T-cell (primary cell): ENCODE data around the gene BOC. TPM values are rescaled to one million over a fixed set of nuclear protein-coding genes. Genes with fewer than 3 reads are reported as not detected.

ENCODE experiments used
- ATAC-seq, 4 experiments: fragments of 200-7000 bp in 3 of 4; fragments of 150-1000 bp in 1 of 4; cut with Tn5 transposase; replicated peaks in 1 of 4; 1 replicate in 3 of 4; 2 replicates in 1 of 4; pipeline ENCODE4 v1.10.0; 2021; ENCODE audit warnings: moderate library complexity in 3 of 4, mild to moderate bottlenecking in 2 of 4, moderate number of reproducible peaks in 1 of 4
- CTCF ChIA-PET, 2 donors: fragments of 300-600 bp; sonication (Branson Sonifier 250); formaldehyde crosslinking; loops; one replicate each; lab custom pipeline; 2022; ENCODE audit warnings: antibody characterized with exemption in 2 of 2; lab: Charles Lee
- POLR2A ChIA-PET, 2 donors: fragments of 300-600 bp; sonication (Branson Sonifier 250); formaldehyde crosslinking; loops; one replicate each; lab custom pipeline; 2022; ENCODE audit warnings: antibody characterized with exemption in 2 of 2; lab: Charles Lee
- DNase-seq, 35 experiments: peaks; one replicate each; pipeline versions ENCODE4 v3.0.0 to v3.0.0-alpha.2; 2013 to 2023
- H3K27ac ChIP-seq: one replicate; pipeline ENCODE4 v1.5.1; 2013; ENCODE audit warnings: low read length
- H3K27me3 ChIP-seq, 2 experiments: replicated peaks in 1 of 2; 1 replicate in 1 of 2; 2 replicates in 1 of 2; pipeline versions ENCODE4 v1.6.1 to v1.7.0; 2013; ENCODE audit warnings: low read length in 1 of 2, mixed read lengths in 1 of 2; ENCODE audit not compliant: control insufficient read depth in 2 of 2, insufficient read depth in 2 of 2; ENCODE audit errors: extremely low read depth in 1 of 2
- H3K36me3 ChIP-seq, 2 donors: 1 replicate in 1 of 2; 2 replicates in 1 of 2; pipeline versions ENCODE4 v1.6.1 to v1.7.0; 2013; ENCODE audit warnings: low read length in 1 of 2; ENCODE audit not compliant: control insufficient read depth in 2 of 2, insufficient read depth in 1 of 2; ENCODE audit errors: extremely low read depth in 1 of 2
- H3K4me1 ChIP-seq, 2 experiments: 1 replicate in 1 of 2; 2 replicates in 1 of 2; pipeline versions ENCODE4 v1.6.1 to v1.7.0; 2013; ENCODE audit warnings: low read length in 2 of 2, mixed read lengths in 1 of 2; ENCODE audit not compliant: insufficient read depth in 2 of 2, control insufficient read depth in 1 of 2; ENCODE audit errors: extremely low read depth in 1 of 2
- H3K4me3 ChIP-seq, 2 donors: 1 replicate in 1 of 2; 2 replicates in 1 of 2; pipeline versions ENCODE4 v1.5.1 to v1.7.0; 2013; ENCODE audit warnings: mild to moderate bottlenecking in 2 of 2, low read length in 1 of 2, moderate library complexity in 1 of 2; ENCODE audit not compliant: control insufficient read depth in 1 of 2; ENCODE audit errors: extremely low read depth in 1 of 2
- H3K9me3 ChIP-seq: 2 replicates; pipeline ENCODE4 v1.7.0; 2013
- H3K27ac Mint-ChIP-seq, 2 donors: one replicate each; pipeline ENCODE4 v1.8.0; 2020 to 2021; ENCODE audit warnings: mild to moderate bottlenecking in 2 of 2, mixed read lengths in 2 of 2
- H3K27me3 Mint-ChIP-seq, 2 donors: one replicate each; pipeline ENCODE4 v1.8.0; 2021 to 2022; ENCODE audit warnings: mixed read lengths in 2 of 2
- H3K36me3 Mint-ChIP-seq: one replicate; pipeline ENCODE4 v1.8.0; 2021; ENCODE audit warnings: mixed read lengths
- H3K4me1 Mint-ChIP-seq, 3 donors: one replicate each; pipeline ENCODE4 v1.8.0; 2020 to 2022; ENCODE audit warnings: mixed read lengths in 3 of 3, mild to moderate bottlenecking in 1 of 3
- H3K4me3 Mint-ChIP-seq, 3 donors: one replicate each; pipeline ENCODE4 v1.8.0; 2020 to 2022; ENCODE audit warnings: mild to moderate bottlenecking in 3 of 3, mixed read lengths in 3 of 3, moderate library complexity in 3 of 3
- H3K9me3 Mint-ChIP-seq, 3 donors: one replicate each; pipeline ENCODE4 v1.8.0; 2020 to 2022; ENCODE audit warnings: mixed read lengths in 3 of 3
- WGBS: methylation state at CpG from one replicate; pipeline ENCODE4 v1.1.5; 2013; ENCODE audit warnings: missing lambda C conversion rate; ENCODE audit not compliant: insufficient coverage; 5-methylcytosine and 5-hydroxymethylcytosine counted together
- total RNA-seq, 35 experiments: library from RNA in 6 of 35; stranded (reverse) in 6 of 35; fragments of 120-200 nt in 1 of 35; gene quantifications; one replicate each; pipeline versions ENCODE4 v1.2.1 to v1.2.4 and lab custom pipeline; 2013 to 2026

Gene BOC
- total RNA-seq, 5 donors from 2014 or later (not counting 1 experiment from before 2014, with no cell fraction given), result 0.16 to 0.20 TPM; not detected in 3

DNA sequence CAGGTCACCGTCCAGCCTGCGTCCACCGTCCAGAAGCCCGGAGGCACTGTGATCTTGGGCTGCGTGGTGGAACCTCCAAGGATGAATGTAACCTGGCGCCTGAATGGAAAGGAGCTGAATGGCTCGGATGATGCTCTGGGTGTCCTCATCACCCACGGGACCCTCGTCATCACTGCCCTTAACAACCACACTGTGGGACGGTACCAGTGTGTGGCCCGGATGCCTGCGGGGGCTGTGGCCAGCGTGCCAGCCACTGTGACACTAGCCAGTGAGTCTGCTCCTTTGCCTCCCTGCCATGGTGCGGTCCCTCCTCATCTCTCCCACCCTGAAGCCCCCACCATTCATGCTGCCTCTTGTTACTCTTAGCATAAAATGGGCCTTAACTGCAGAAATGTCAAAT is 39.2 kb downstream of the BOC start:
- 81% methylated on average over 13 of the region's 14 CpGs for WGBS
- Histone ChIP-seq H3K27me3 (peaks cover 0 to 12% of the 10 kb centered on the region in 2 experiments), H3K36me3 (no peaks in the 10 kb centered on the region), H3K27ac (no peak overlapping the region), H3K4me1 (no peaks in the 10 kb centered on the region), H3K9me3 (no peaks in the 10 kb centered on the region), H3K4me3 (no peak overlapping the region)
- DNase-seq (no peak), ATAC-seq (no peak)
- ChIA-PET CTCF (no interaction called here), POLR2A (no interaction called here)
- H3K9me3 Mint-ChIP-seq, result no peaks in the 10 kb centered on the region
- H3K27ac Mint-ChIP-seq, result no peak overlapping the region
- H3K4me3 Mint-ChIP-seq, result no peak overlapping the region
- H3K36me3 Mint-ChIP-seq, result no peaks in the 10 kb centered on the region
- H3K4me1 Mint-ChIP-seq, result peaks cover 0 to 2% (median 0%) of the 10 kb centered on the region in 3 donors
- H3K27me3 Mint-ChIP-seq, result peaks cover 5% of the 10 kb centered on the region in 2 donors

DNA sequence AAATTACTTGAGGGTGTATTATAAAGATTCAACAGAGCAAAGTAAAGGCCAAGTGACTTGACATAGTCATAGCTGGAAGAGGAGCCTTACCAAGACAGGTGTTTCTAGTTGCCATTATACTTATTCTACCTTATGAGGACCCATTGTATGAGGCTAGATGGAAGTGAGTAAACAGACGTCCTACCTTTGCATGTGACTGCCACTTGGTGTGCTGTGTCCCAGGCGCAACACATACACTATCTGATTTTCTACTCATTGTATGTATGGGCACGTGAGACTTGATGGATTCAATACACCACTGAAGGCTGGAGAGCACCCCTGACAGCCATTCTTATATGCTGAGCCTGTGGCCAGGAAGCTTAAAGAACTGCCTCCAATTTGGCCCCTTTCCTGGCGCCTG is 40.5 kb downstream of the BOC start:
- Mint-ChIP-seq H3K27ac (no peak overlapping the region), H3K4me3 (no peak overlapping the region), H3K4me1 (peaks cover 0 to 2% (median 0%) of the 10 kb centered on the region in 3 donors), H3K36me3 (no peaks in the 10 kb centered on the region), H3K27me3 (peaks cover 3% of the 10 kb centered on the region in 2 donors), H3K9me3 (no peaks in the 10 kb centered on the region)
- ChIA-PET POLR2A (no interaction called here), CTCF (interaction anchor here in 1 of 2 donors (0.6 kb wide), 1 partner anchor 416 kb away, joined by 3 read pairs; no protein-coding TSS in a partner anchor)
- Histone ChIP-seq H3K36me3 (no peaks in the 10 kb centered on the region), H3K4me1 (no peaks in the 10 kb centered on the region), H3K4me3 (no peak overlapping the region), H3K27ac (no peak overlapping the region), H3K9me3 (no peaks in the 10 kb centered on the region), H3K27me3 (peaks cover 0 to 12% of the 10 kb centered on the region in 2 experiments)
- 75% methylated on average over 2 of the region's 4 CpGs for WGBS
- no peak for DNase-seq
- ATAC-seq, result no peak

DNA sequence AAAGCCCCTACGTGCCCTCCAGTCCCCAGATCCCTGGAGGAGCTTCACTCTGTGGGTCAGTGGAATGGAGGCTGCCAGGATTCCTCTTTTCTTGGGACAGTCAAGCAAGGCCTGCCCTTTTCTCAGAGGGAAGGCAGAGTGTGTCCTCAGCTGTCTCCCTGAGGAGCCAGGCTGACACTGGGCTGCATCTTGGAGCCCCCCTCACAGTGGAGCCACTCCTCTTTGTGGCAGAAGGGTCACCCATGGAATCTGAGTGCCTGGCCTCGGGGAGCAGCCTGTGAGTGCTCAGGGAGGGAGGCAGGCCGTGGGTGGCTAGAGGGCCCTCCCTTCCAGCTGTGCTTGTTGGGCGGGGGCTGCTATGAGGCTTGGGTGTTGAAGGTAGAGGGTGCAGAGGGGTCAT is 41.2 kb downstream of the BOC start:
- ATAC-seq, result no peak
- DNase-seq, result no peak
- no peaks in the 10 kb centered on the region for H3K9me3 ChIP-seq
- peaks cover 0 to 2% (median 0%) of the 10 kb centered on the region in 3 donors for H3K4me1 Mint-ChIP-seq
- peaks cover 0 to 12% of the 10 kb centered on the region in 2 experiments for H3K27me3 ChIP-seq
- peaks cover 1 to 3% of the 10 kb centered on the region in 2 donors for H3K27me3 Mint-ChIP-seq
- H3K9me3 Mint-ChIP-seq, result no peaks in the 10 kb centered on the region
- H3K4me1 ChIP-seq, result no peaks in the 10 kb centered on the region
- no peak overlapping the region for H3K4me3 ChIP-seq
- ChIA-PET POLR2A (no interaction called here), CTCF (interaction anchor here in 1 of 2 donors (0.6 kb wide), 1 partner anchor 416 kb away, joined by 3 read pairs; no protein-coding TSS in a partner anchor)
- WGBS, result 83% methylated on average over 1 of the region's 4 CpGs
- H3K36me3 ChIP-seq, result no peaks in the 10 kb centered on the region
- no peak overlapping the region for H3K27ac ChIP-seq
- H3K27ac Mint-ChIP-seq, result no peak overlapping the region
- no peaks in the 10 kb centered on the region for H3K36me3 Mint-ChIP-seq
- H3K4me3 Mint-ChIP-seq, result no peak overlapping the region

DNA sequence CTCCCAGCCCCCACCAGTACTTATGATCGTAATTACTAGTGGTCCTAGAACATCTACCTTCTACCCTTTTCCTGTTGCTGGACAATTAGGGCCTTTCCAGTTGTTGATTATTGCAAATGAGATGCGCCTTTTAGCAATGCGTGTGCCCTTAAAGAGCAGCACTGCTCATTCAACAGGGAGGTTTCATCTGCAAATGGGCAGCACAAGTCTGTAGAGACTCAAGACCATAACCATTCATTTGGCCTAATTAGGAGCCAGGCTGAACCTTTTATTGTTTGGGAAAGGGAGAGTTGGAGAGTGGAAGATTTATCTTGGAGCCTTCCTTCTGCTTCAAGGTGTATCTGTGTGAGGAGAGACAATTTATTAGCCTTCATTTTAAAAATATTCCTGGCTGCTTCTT is 42.3 kb downstream of the BOC start:
- Histone ChIP-seq H3K36me3 (no peaks in the 10 kb centered on the region), H3K9me3 (no peaks in the 10 kb centered on the region), H3K4me1 (no peaks in the 10 kb centered on the region), H3K27me3 (peaks cover 0 to 12% of the 10 kb centered on the region in 2 experiments), H3K4me3 (no peak overlapping the region), H3K27ac (no peak overlapping the region)
- ChIA-PET CTCF (no interaction called here), POLR2A (no interaction called here)
- Mint-ChIP-seq H3K27ac (no peak overlapping the region), H3K4me3 (no peak overlapping the region), H3K36me3 (no peaks in the 10 kb centered on the region), H3K27me3 (peaks cover 0 to 3% of the 10 kb centered on the region in 2 donors), H3K4me1 (peaks cover 0 to 2% (median 0%) of the 10 kb centered on the region in 3 donors), H3K9me3 (no peaks in the 10 kb centered on the region)
- no peak for DNase-seq
- WGBS, result 100% methylated on average over 2 of the region's 3 CpGs
- ATAC-seq, result no peak

DNA sequence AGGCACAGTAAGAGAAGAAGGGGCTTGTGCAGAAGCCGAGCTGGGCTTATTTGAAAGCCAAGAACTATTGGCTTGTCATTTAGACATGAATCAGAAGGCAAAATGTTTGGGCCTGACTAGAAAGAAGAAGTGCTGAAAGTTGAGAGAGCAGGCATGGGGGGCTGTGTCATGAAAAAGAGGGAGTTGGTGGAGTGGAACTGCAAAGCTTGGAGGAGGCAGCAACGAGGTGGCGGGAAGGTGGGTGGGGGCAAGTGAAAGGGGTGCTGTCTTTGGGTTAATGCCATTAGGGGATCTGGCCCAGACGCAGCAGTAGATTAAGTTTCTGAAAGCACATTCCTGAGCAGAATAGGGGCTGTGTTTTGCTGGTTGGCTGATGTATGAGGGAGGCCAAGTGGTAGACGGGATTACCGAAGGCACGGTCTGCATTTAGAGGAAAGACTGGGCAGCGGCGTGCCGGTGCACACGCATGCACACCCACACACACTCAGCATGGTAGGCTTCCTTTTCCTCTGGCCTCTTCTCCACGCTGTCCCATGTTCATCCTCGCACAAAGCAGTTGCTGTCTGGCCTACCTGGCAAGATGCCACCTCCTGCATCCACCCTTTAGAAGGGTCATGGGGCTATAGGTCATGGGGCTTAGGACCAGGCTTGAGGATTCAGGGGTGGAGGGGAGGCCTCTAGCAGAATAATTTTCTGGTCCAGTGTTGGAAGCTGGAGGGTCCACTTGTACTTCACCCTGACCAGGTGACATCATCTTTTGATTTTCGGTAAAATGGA is 43.0 kb downstream of the BOC start:
- no peaks in the 10 kb centered on the region for H3K36me3 ChIP-seq
- H3K4me1 ChIP-seq, result no peaks in the 10 kb centered on the region
- 64% methylated on average over 4 of the region's 14 CpGs for WGBS
- peaks cover 0 to 12% of the 10 kb centered on the region in 2 experiments for H3K27me3 ChIP-seq
- Mint-ChIP-seq H3K27me3 (no peaks in the 10 kb centered on the region), H3K27ac (no peak overlapping the region), H3K9me3 (no peaks in the 10 kb centered on the region), H3K36me3 (no peaks in the 10 kb centered on the region), H3K4me1 (peaks cover 0 to 2% (median 0%) of the 10 kb centered on the region in 3 donors), H3K4me3 (no peak overlapping the region)
- H3K27ac ChIP-seq, result no peak overlapping the region
- no peaks in the 10 kb centered on the region for H3K9me3 ChIP-seq
- ATAC-seq, result no peak
- H3K4me3 ChIP-seq, result no peak overlapping the region
- POLR2A ChIA-PET, result no interaction called here
- CTCF ChIA-PET, result no interaction called here
- DNase-seq, result no peak

DNA sequence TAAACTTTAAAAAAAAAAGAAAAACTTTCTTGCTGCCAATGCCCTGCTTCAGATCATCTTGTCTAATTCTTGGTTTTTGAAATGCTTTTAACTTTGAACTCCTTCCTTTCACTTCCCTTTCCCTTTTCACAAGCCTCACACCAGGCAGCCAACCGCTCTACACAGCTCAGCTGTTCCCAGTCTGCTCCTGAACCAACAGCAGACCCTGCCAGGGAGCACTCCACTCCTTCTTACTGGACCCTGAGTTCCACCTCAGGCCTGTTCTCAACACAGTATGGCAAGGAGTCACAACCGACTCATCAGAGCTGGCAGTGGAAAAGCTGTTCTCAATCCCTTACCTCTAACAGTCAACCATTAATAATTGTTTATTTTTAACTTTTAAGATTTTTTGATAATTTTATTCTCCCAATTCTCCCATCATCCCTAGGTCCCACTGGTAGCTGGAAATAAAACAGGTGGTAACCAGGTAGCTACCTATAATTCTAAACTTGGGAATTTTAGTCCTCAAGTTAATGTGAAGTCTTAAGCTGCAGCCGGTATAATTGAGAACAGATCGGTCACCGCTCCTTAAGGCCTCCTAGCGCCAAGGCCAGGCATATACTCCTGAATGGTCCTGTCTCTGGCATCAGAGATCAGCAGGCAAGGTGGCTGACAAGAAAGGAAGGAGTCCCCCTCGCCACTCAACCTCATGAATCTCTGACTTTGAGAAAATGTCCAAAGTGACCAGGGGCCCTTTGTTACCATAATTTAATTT is 43.9 kb downstream of the BOC start:
- H3K9me3 Mint-ChIP-seq, result no peaks in the 10 kb centered on the region
- Histone ChIP-seq H3K27me3 (peaks cover 0 to 11% of the 10 kb centered on the region in 2 experiments), H3K4me1 (no peaks in the 10 kb centered on the region), H3K27ac (no peak overlapping the region), H3K36me3 (no peaks in the 10 kb centered on the region), H3K9me3 (no peaks in the 10 kb centered on the region), H3K4me3 (no peak overlapping the region)
- H3K4me3 Mint-ChIP-seq, result no peak overlapping the region
- WGBS, result 88% methylated on average over 5 of the region's 7 CpGs
- H3K36me3 Mint-ChIP-seq, result no peaks in the 10 kb centered on the region
- DNase-seq (no peak), ATAC-seq (no peak)
- POLR2A ChIA-PET, result no interaction called here
- CTCF ChIA-PET, result interaction anchor here in 1 of 2 donors (0.5 kb wide), 1 partner anchor 240 kb away, joined by 5 read pairs; no protein-coding TSS in a partner anchor
- no peak overlapping the region for H3K27ac Mint-ChIP-seq
- no peaks in the 10 kb centered on the region for H3K27me3 Mint-ChIP-seq
- H3K4me1 Mint-ChIP-seq, result peaks cover 0 to 2% (median 0%) of the 10 kb centered on the region in 3 donors
